Measurements from ENCODE around the gene ENOX1. TPM values are rescaled to one million over a fixed set of nuclear protein-coding genes. Genes with fewer than 3 reads are reported as not detected.

ENOX1 gene
- total and polyA plus RNA-seq, 2 donors (not counting 3 experiments of a cell fraction or from before 2014, with no cell fraction given), result 0.17 to 0.97 TPM

GRCh38 chr13:43797159-43797558, 10.4 kb upstream of the ENOX1 start:
- Histone ChIP-seq H3K79me2 (ENCODE audit: control insufficient read depth, insufficient read depth, low read length) (no peaks in the 10 kb centered on the region), H3K27me3 (ENCODE audit: control insufficient read depth in 2 of 2, insufficient read depth in 2 of 2, low read length in 2 of 2) (no peaks in the 10 kb centered on the region), H2AFZ (ENCODE audit: low read depth, low read length) (no peak overlapping the region), H4K20me1 (replicated peaks; ENCODE audit: control insufficient read depth, extremely low read depth, insufficient read depth, low read length) (no peaks in the 10 kb centered on the region), H3K4me3 (replicated peaks in 1 of 3; ENCODE audit: insufficient read depth in 1 of 3, low read depth in 1 of 3, low read length in 3 of 3) (no peak overlapping the region), H3K4me2 (ENCODE audit: insufficient read depth, low read length) (no peak overlapping the region), H3K9ac (replicated peaks; ENCODE audit: extremely low read depth, insufficient read depth, low read length) (no peak overlapping the region), H3K36me3 (ENCODE audit: control insufficient read depth in 2 of 2, extremely low read depth in 1 of 2, insufficient read depth in 2 of 2, low read length in 2 of 2) (no peaks in the 10 kb centered on the region), H3K27ac (ENCODE audit: insufficient read depth, low read depth, low read length) (no peak overlapping the region), H3K9me3 (replicated peaks; ENCODE audit: control insufficient read depth, insufficient read depth, low read length) (no peaks in the 10 kb centered on the region), H3K4me1 (ENCODE audit: control insufficient read depth, extremely low read depth, insufficient read depth, low read length) (no peaks in the 10 kb centered on the region), H3K9me1 (replicated peaks; ENCODE audit: control insufficient read depth, extremely low read depth, insufficient read depth, low read length) (no peaks in the 10 kb centered on the region)
- intact Hi-C loops (cut with micrococcal nuclease), result no loop called here
- no peak for DNase-seq (ENCODE audit: low read depth, low spot score)
- ChIA-PET CTCF (no interaction called here), POLR2A (no interaction called here)
- TF ChIP-seq CTCF (IDR thresholded peaks at IDR 0.05; ENCODE audit: extremely low read depth in 1 of 2, insufficient read depth in 1 of 2, low read depth in 1 of 2, low read length in 2 of 2), result no peak
- TF ChIP-seq EZH2 (IDR thresholded peaks at IDR 0.05; ENCODE audit: borderline replicate concordance, low read depth, low read length, severe bottlenecking), result no peak
- no peak for TF ChIP-seq MYC (IDR thresholded peaks at IDR 0.05; ENCODE audit: low read depth, low read length)
- no peak for TF ChIP-seq GATA2 (IDR thresholded peaks at IDR 0.05; ENCODE audit: insufficient read depth, insufficient read length, low read depth, low read length)
- TF ChIP-seq FOS (IDR thresholded peaks at IDR 0.05; ENCODE audit: borderline replicate concordance, insufficient read depth, low read length), result no peak
- dilution Hi-C loops (cut with MboI; ENCODE audit: extremely low pct_ligation_motif_present, low sequenced_read_pairs), result no loop called here
- BruUV-seq (replicated peaks), result no TSS peak
- FAIRE-seq, result no peak

DNA sequence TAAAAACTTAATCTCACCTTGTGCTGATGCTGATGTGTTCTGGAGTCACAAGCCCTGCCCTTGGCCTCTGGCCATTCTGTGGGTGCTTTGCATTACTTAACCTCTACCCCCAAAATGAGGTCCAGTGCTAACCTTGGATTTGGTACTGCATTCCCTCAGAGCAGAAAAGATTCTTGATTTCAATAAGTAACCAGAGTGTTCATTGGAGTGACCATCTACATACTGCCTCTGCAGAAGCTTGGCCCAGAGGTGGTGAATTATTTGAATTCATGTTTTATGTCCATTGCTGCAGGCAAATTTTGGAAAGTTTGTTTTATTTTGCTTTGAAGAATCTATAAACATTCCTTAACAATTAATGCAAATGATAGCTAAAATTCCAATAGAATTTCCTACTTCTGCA, 7.6 kb upstream of the ENOX1 start:
- Histone ChIP-seq H3K9ac (replicated peaks; ENCODE audit: extremely low read depth, insufficient read depth, low read length) (no peak overlapping the region), H3K27me3 (ENCODE audit: control insufficient read depth in 2 of 2, insufficient read depth in 2 of 2, low read length in 2 of 2) (no peaks in the 10 kb centered on the region), H3K9me1 (replicated peaks; ENCODE audit: control insufficient read depth, extremely low read depth, insufficient read depth, low read length) (no peaks in the 10 kb centered on the region), H3K36me3 (ENCODE audit: control insufficient read depth in 2 of 2, extremely low read depth in 1 of 2, insufficient read depth in 2 of 2, low read length in 2 of 2) (no peaks in the 10 kb centered on the region), H3K9me3 (replicated peaks; ENCODE audit: control insufficient read depth, insufficient read depth, low read length) (no peaks in the 10 kb centered on the region), H3K79me2 (ENCODE audit: control insufficient read depth, insufficient read depth, low read length) (no peaks in the 10 kb centered on the region), H2AFZ (ENCODE audit: low read depth, low read length) (no peak overlapping the region), H3K27ac (ENCODE audit: insufficient read depth, low read depth, low read length) (no peak overlapping the region), H3K4me3 (replicated peaks in 1 of 3; ENCODE audit: insufficient read depth in 1 of 3, low read depth in 1 of 3, low read length in 3 of 3) (no peak overlapping the region), H3K4me1 (ENCODE audit: control insufficient read depth, extremely low read depth, insufficient read depth, low read length) (no peaks in the 10 kb centered on the region), H4K20me1 (replicated peaks; ENCODE audit: control insufficient read depth, extremely low read depth, insufficient read depth, low read length) (no peaks in the 10 kb centered on the region), H3K4me2 (ENCODE audit: insufficient read depth, low read length) (no peak overlapping the region)
- DNase-seq (ENCODE audit: low read depth, low spot score) (no peak), FAIRE-seq (no peak)
- ChIA-PET POLR2A (interaction anchor here (0.6 kb wide), 1 partner anchor 98 kb away, joined by 5 read pairs; no protein-coding TSS in a partner anchor), CTCF (interaction anchor here (0.6 to 1.5 kb wide), 2 partner anchors 10 to 1514 kb away, joined by 3 to 14 read pairs; no protein-coding TSS in a partner anchor)
- dilution Hi-C loops (cut with MboI; ENCODE audit: extremely low pct_ligation_motif_present, low sequenced_read_pairs), result no loop called here
- no peak for TF ChIP-seq POLR2AphosphoS5 (IDR thresholded peaks at IDR 0.05; ENCODE audit: insufficient read depth, low read depth, low read length)
- TF ChIP-seq EZH2 (IDR thresholded peaks at IDR 0.05; ENCODE audit: borderline replicate concordance, low read depth, low read length, severe bottlenecking), result no peak
- no TSS peak for BruUV-seq (replicated peaks)
- intact Hi-C loops (cut with micrococcal nuclease), result no loop called here
